Mucosa of stomach (tissue), 1 donor: ENCODE results near the gene CCDC180.

Experiments
- H3K27me3 ChIP-seq: one replicate; pipeline ENCODE4 v1.7.0; 2013; ENCODE audit warnings: mild to moderate bottlenecking, low read length; ENCODE audit not compliant: control insufficient read depth, insufficient read depth
- H3K36me3 ChIP-seq: one replicate; pipeline ENCODE4 v1.7.0; 2013; ENCODE audit warnings: low read length; ENCODE audit not compliant: control insufficient read depth, insufficient read depth
- H3K4me1 ChIP-seq: one replicate; pipeline ENCODE4 v1.7.0; 2013; ENCODE audit warnings: mild to moderate bottlenecking, low read length; ENCODE audit not compliant: control insufficient read depth, insufficient read depth
- H3K4me3 ChIP-seq: one replicate; pipeline ENCODE4 v1.7.0; 2013; ENCODE audit warnings: low read length
- H3K9ac ChIP-seq: one replicate; pipeline ENCODE4 v1.7.0; 2013; ENCODE audit warnings: mild to moderate bottlenecking, low read length, moderate library complexity
- H3K9me3 ChIP-seq: one replicate; pipeline ENCODE4 v1.7.0; 2013; ENCODE audit warnings: mild to moderate bottlenecking, low read length, moderate library complexity; ENCODE audit not compliant: control insufficient read depth
- donor health status: Pancreatic carcinoma.

The CCDC180 gene

DNA sequence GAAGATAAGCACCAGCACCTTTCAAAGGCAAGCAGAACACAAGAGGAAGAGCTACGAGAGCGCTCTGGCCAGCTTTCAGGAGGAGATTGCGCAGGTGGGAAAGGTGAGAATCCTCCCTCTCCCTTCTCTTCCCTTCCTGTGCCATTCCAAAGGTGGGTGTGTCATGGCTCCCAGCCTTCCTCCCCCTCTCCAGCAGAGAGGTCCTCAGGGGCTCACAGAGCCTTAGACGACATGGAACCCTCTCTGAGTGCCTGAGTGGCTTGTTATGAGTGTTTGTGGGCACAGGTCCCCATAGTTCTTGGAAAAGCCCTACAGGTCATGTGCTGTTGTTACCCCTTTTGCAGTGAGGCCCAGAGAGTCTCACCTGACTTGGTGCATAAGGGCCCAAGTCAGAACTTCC is 5.8 kb downstream of the CCDC180 start:
- Histone ChIP-seq H3K4me3 (no peak overlapping the region), H3K4me1 (no peaks in the 10 kb centered on the region), H3K36me3 (no peaks in the 10 kb centered on the region), H3K27me3 (no peaks in the 10 kb centered on the region), H3K9ac (no peak overlapping the region), H3K9me3 (no peaks in the 10 kb centered on the region)

DNA sequence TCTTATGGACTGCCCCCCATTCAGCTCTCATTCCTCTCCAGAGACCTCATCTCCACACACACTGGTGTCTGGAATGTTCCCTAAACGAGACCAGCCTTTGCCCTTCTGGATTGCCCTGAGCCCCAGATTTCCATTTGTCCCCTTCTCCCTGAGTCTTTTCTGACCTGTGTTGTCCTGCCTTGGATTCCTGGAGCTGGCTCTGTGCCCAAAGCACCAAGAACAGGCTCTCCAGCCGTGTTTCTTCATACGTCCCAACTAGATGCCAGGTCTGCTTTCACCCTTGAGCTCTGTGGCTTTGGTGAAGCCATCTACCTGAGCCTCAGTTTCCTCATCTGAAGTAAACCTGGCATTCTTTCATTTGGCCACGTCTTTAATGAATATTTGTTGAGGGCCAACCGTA is 6.3 kb downstream of the CCDC180 start:
- no peaks in the 10 kb centered on the region for H3K36me3 ChIP-seq
- H3K4me3 ChIP-seq = no peak overlapping the region
- no peak overlapping the region for H3K9ac ChIP-seq
- H3K27me3 ChIP-seq = no peaks in the 10 kb centered on the region
- no peaks in the 10 kb centered on the region for H3K4me1 ChIP-seq
- no peaks in the 10 kb centered on the region for H3K9me3 ChIP-seq

DNA sequence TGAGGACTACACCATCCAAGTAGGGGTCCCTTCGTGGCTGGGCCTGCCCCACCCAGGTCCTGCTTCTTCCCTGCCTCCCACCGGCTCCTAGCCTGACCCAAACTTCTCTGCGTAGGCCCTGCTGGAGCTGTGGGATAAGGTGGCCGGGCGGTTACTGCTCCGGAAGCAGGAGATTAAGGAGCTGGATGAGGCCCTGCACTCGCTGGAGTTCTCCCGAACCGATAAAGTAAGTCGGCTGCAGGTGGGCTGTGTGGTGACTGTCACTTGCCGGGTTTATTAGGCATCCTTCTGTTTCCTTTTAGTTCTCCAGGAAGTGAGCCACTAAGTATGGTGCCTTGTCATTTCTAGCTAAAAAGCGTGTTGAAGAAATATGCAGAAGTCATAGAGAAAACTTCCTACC is 7.0 kb downstream of the CCDC180 start:
- no peaks in the 10 kb centered on the region for H3K27me3 ChIP-seq
- H3K36me3 ChIP-seq = no peaks in the 10 kb centered on the region

DNA sequence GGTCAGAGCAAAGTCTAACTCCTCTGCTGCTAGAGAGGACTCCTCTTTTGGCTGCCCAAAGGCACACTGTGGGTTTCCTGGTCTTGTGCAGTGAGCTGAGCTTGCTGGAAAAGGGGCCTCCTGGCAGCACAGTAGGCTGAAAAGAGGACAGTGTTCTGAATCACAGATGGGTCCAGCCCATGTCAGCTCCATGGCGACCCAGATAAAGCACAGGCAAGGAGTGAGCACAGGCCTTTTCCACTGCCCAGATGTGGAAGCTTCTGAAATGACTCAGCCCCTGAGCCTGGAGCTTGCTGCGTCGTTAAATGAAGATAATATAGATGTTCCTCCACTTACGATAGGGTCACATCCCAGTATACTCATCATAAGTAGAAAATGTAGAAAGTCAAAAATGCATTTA is 8.1 kb downstream of the CCDC180 start:
- H3K36me3 ChIP-seq = no peaks in the 10 kb centered on the region
- H3K4me1 ChIP-seq = no peaks in the 10 kb centered on the region
- no peak overlapping the region for H3K9ac ChIP-seq
- no peak overlapping the region for H3K4me3 ChIP-seq
- no peaks in the 10 kb centered on the region for H3K27me3 ChIP-seq
- H3K9me3 ChIP-seq = no peaks in the 10 kb centered on the region

More for the DNA sequence above, 7.0 kb downstream of the CCDC180 start:
- Histone ChIP-seq H3K9me3 (no peaks in the 10 kb centered on the region), H3K9ac (no peak overlapping the region), H3K4me1 (no peaks in the 10 kb centered on the region), H3K4me3 (no peak overlapping the region)

DNA sequence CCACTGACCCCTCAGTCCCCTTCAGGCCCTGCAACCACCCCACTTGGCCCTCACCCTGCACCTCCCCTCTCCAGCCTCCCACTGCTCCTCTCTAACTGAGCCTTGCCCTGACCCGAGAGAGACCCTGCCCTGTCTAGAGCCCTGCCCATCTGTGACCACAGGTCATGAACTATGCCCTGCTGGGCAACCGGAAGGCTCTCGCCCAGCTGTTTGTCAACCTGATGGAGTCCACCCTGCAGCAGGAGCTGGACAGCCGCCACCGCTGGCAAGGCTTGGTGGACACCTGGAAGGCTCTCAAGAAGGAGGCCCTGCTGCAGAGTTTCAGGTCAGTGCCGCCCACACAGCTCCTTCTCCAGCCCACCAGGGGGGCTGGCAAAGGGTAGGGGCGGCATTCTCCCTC is 9.4 kb downstream of the CCDC180 start:
- Histone ChIP-seq H3K4me1 (no peaks in the 10 kb centered on the region), H3K27me3 (no peaks in the 10 kb centered on the region), H3K9ac (no peak overlapping the region), H3K9me3 (no peaks in the 10 kb centered on the region), H3K4me3 (no peak overlapping the region), H3K36me3 (no peaks in the 10 kb centered on the region)

DNA sequence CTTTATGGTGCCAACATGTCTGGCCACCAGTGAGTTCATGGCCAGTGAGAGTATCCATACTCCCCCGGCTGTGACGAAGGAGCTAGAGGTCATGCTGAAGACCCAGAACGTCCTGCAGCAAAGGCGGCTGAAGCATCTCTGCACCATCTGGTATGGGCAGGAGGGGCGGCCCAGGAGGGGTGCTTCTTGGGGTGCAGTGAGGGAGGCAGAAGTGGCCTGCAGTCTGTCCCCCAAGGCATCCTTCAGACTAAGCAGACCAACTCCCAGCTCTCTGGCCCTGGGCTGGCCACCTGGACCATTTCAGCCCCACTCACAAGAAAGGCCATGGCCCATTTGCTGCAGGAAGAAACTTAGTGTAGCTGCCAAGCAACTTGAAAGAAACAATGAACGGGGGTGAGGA is 11.0 kb downstream of the CCDC180 start:
- Histone ChIP-seq H3K4me3 (no peak overlapping the region), H3K9ac (no peak overlapping the region), H3K4me1 (no peaks in the 10 kb centered on the region), H3K36me3 (no peaks in the 10 kb centered on the region), H3K9me3 (no peaks in the 10 kb centered on the region), H3K27me3 (no peaks in the 10 kb centered on the region)

DNA sequence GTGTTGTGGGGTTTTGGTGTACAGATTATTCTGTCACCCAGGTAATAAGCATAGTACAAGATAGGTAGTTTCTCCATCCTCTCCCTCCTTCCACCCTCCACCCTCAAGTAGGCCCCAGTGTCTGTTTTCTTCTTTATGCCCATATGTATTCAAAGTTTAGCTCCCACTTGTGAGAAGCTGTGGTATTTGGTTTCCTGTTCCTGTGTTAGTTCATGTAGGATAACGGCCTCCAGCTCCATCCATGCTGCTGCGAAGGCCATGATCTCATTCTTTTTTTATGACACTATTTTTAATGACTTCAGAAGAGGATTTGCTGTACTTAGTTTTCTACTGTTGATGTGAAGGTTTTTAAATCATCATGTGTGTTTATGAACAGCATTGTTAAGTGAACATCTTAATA is 11.9 kb downstream of the CCDC180 start:
- no peak overlapping the region for H3K9ac ChIP-seq
- H3K36me3 ChIP-seq = no peaks in the 10 kb centered on the region
- H3K9me3 ChIP-seq = no peaks in the 10 kb centered on the region
- H3K27me3 ChIP-seq = no peaks in the 10 kb centered on the region
- no peak overlapping the region for H3K4me3 ChIP-seq
- H3K4me1 ChIP-seq = no peaks in the 10 kb centered on the region

DNA sequence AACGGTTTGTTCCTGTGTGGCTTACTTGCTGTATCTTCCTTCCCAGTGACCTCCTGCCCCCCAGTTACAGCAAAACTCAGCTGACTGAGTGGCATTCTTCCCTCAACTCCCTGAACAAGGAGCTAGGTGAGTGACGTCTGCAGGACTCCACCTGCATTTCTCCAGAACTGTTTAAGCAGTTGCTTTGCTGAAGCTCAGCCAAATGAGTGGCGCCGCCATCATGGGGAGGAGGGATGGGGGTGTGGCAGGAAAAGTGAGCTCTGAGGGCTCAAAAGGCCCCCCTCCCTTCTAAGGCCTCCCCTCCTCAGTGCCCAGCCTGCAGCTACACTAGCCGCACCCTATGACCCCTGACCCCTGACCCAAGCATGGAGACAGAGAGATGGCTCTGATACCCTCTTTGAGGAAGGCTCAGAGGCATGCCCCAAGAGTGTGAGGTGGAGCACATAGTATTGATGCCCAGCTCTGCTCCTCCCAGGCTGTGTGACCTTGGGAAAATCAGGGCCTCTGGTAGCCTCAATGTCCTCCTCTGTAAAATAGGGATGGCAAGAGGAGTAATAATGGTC is 12.7 kb downstream of the CCDC180 start:
- no peaks in the 10 kb centered on the region for H3K9me3 ChIP-seq
- H3K4me3 ChIP-seq = no peak overlapping the region
- no peaks in the 10 kb centered on the region for H3K27me3 ChIP-seq
- H3K4me1 ChIP-seq = no peaks in the 10 kb centered on the region
- H3K36me3 ChIP-seq = no peaks in the 10 kb centered on the region
- H3K9ac ChIP-seq = no peak overlapping the region

DNA sequence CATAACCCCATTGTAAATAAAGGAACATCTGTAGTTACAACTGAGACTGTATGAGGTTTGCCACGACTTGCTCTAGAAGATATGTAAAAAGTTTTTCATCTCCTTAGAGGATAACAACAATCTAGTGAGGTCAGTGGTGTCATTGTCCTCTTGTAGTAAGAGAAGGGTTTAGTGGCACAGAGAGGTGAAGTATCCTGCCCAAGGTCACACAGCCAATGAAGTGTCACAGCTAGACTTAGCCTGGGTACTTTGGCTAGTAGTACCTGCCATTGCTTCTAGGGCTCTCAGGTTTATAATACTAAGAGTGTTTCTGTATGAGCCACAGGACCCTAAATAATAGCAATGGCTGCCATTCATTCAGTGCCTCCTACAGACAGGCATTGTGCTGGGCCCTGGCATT is 13.8 kb downstream of the CCDC180 start:
- Histone ChIP-seq H3K4me1 (no peaks in the 10 kb centered on the region), H3K9me3 (no peaks in the 10 kb centered on the region), H3K4me3 (no peak overlapping the region), H3K9ac (no peak overlapping the region), H3K36me3 (no peaks in the 10 kb centered on the region), H3K27me3 (no peaks in the 10 kb centered on the region)

DNA sequence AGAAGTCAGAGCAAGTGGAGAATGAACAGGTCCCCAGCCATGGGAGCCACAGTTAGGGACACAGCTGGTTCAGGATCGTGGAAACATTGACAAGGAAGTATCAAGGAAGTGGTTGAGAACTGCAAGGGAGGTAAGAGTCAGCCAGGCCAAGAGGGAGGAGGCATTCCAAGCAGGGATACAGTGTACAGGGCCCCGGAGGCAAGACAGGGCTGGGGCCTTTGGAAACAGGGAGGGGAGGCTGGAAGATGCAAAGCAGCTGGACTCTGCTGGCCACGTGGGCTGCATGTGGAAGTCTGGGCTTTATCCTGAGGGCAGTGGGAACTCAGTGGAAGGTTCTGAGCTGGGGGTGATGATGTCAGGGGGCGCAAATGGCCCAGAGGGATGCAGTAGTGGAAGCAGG is 14.2 kb downstream of the CCDC180 start:
- Histone ChIP-seq H3K4me1 (no peaks in the 10 kb centered on the region), H3K9ac (no peak overlapping the region), H3K9me3 (no peaks in the 10 kb centered on the region), H3K4me3 (no peak overlapping the region), H3K36me3 (no peaks in the 10 kb centered on the region), H3K27me3 (no peaks in the 10 kb centered on the region)

DNA sequence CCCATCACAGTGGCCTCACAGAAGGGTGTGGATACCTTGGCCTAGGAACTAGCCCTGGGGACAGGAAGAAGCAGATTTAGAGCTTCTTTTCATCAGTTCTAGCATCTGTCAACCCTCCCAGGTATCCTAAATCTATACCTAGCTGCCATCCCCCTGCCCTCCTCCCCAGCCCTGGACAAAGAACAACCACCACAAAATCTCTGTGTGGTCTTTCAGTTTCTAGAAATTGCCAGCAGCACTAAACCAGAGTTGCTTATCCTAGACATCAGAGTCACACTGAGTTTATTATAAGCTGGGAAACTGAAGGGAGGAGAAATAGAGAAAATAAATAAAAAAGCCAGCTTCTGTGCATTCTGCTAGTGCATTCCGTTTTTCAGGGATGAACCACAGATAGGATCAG is 14.6 kb downstream of the CCDC180 start:
- no peak overlapping the region for H3K9ac ChIP-seq
- no peak overlapping the region for H3K4me3 ChIP-seq
- H3K9me3 ChIP-seq = no peaks in the 10 kb centered on the region
- H3K36me3 ChIP-seq = no peaks in the 10 kb centered on the region
- no peaks in the 10 kb centered on the region for H3K27me3 ChIP-seq
- no peaks in the 10 kb centered on the region for H3K4me1 ChIP-seq

DNA sequence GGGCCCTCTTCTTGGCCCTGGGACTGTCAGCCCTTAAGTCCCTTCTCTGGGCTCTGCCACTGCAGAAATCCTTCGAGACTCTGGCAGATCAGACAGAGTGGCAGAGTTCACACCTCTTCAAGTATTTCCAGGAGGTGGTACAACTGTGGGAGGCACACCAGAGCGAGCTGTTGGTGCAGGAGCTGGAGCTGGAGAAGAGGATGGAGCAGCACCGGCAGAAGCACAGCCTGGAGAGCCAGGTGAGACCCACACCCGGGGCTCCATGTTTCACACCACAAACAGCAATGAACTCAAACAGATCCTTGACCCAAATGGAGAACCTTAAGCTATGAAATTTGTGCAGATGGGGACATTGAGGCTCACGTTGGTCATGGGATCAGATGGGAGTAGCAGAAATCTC is 17.5 kb downstream of the CCDC180 start:
- Histone ChIP-seq H3K4me3 (no peak overlapping the region), H3K27me3 (no peaks in the 10 kb centered on the region), H3K4me1 (no peaks in the 10 kb centered on the region), H3K9ac (no peak overlapping the region), H3K9me3 (no peaks in the 10 kb centered on the region), H3K36me3 (no peaks in the 10 kb centered on the region)

DNA sequence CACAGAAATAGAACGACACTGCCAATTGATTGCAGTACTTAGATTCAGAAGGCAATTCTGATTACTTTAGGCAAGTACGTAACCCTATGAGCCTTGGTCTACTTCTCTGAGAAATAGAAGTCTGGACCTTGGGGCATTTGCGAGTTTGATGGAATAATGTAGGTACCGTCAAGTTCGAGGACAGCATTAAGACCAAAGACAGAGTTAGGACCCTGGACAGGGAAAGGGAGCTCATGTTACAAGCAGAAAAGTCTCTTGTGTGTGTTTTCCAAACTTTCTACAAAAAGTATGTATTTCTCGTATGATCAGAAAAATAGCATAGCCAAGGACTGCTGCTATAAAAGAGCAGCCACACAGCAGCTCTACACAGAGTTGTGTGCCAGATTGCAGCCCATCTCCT is 20.1 kb downstream of the CCDC180 start:
- no peak overlapping the region for H3K9ac ChIP-seq
- H3K36me3 ChIP-seq = no peaks in the 10 kb centered on the region
- no peak overlapping the region for H3K4me3 ChIP-seq
- no peaks in the 10 kb centered on the region for H3K9me3 ChIP-seq
- H3K27me3 ChIP-seq = no peaks in the 10 kb centered on the region
- no peaks in the 10 kb centered on the region for H3K4me1 ChIP-seq
